Activated naive CD4-positive, alpha-beta T cell treated with anti-CD3 and anti-CD28 coated beads, Interleukin-2, amount 50 U/mL, for 16 hours (primary cell): ENCODE results near the gene TMEM117.

Experiments
- DNase-seq: peaks from one replicate; pipeline ENCODE4 v3.0.0-alpha.2; 2020

TMEM117 gene

GRCh38 chr12:43835656-43836474 is at the start of gene TMEM117:
Gene TMEM117, plus strand, starts transcription at chr12:43836081.
- peak; percentile 58 for DNase-seq

GRCh38 chr12:43786899-43787693 is 48.8 kb upstream of the TMEM117 start:
- DNase-seq: no peak

DNA sequence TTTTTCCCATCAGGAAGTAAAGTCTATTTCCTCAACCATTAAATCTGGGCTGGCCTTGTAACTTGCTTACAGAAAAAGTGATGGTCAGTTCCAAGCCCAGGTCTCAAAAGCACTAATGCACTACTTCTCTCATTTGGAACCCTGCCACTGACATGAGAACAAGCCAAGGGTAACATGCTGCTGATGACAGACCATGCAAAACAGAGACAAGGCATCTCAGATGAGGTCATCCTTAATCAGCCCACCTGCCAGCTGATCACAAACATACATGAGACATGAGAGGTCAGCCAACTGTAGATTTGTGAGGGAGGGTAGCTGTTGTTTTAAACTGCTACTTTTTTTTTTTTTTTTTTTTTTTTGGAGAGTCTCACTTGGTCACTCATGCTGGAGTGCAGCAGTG is 45.9 kb upstream of the TMEM117 start:
- no peak for DNase-seq

DNA sequence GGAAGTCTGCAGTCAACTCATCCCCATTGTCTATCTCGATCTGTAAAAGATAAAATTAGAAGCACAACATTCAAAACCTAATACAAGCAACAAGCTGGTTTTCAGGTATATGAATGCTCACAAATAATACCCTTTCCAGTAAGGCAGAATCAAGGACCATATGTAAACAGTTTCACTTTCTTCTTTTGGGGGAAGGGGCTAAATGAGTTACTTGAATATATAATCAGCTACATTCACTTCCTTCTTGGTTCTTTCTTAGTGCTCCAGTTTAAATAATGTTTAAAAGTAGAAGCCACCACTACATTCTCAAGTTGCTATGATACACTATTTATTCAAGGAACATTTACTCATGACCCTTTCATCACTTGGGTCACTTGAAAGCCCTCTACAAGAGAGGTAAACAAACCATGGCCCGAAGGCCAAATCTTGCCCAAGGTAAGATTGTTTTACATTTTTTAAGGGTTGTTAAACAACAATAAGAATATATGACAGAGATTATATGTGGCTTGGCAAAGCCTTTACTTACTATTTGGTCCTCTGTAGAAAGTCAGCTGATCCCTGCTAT is 40.1 kb upstream of the TMEM117 start:
- DNase-seq: no peak

DNA sequence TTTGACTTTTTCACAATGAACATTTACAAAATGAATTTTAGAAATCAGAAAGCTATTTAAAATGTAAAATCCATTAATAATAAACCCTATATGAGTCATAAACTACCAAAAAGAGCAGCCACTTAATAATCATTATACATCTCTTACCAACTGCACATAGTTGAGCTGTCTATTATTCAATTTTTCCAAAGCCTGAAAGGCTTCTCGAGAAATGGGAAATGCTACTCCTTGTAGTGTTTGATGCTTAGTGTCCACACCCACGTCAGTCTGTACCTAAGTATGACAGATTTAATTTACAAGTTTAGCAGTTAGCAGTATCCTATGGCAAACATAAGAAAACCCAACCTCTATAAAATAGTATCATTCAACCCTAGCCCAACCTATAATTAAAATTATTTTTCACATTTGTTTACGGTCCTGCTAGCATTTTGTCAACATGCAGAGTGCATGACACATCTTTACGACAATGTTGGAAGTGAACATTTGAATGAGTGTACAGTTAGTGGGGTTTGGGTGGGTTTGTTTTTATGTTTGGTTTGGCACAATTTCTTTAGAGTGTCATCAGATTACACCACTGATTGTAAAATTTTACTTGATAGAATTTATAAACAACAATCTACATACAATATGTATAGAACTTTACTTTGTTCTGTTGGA is 38.2 kb upstream of the TMEM117 start:
- DNase-seq: no peak

DNA sequence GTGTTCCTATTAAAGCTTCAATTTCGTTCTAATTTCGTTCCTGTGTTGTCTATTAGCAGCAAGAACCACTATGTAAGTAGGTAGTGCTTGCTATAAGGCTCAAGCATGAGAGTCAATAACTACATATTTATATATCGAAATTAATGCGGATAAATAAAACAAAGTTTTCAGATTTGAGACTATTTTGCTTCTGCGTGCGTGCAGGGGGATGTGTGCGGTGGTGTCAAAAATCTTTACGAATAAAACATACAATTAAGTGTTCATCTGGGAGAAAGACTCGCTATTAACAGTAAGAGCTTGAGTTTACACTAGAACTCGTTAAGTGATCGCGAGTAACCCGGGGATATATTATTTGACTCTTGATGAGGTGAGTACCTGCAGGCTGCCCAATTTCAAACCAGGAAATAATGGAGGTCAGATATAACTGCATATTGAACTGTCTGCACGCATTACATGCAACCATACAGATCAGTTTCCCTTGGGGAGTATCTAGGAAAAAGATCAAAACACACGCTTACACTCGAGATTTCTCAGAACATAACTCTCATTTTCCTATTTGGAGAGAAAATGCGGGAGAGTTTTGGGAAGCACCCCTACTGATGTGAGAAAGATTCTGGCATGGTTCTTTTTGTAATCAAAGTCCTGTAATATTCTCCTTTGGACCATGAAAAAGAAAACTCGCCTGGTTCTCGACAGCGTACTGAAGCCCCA is 30.6 kb upstream of the TMEM117 start:
- no peak for DNase-seq

GRCh38 chr12:43805860-43806736 is 29.8 kb upstream of the TMEM117 start, which contains the start of gene TWF1:
Gene TWF1, minus strand, starts transcription at chr12:43806317. Its CDS starts 72 bp downstream, at chr12:43806245.
- peak; percentile 88 for DNase-seq

- no peak for DNase-seq
Observed at GRCh38 chr12:43806737-43807072, 29.2 kb upstream of the TMEM117 start.

- DNase-seq: no peak
Observed at GRCh38 chr12:43807386-43807785, 28.5 kb upstream of the TMEM117 start.

- DNase-seq: no peak
Observed at GRCh38 chr12:43812057-43812456, 23.8 kb upstream of the TMEM117 start.

DNA sequence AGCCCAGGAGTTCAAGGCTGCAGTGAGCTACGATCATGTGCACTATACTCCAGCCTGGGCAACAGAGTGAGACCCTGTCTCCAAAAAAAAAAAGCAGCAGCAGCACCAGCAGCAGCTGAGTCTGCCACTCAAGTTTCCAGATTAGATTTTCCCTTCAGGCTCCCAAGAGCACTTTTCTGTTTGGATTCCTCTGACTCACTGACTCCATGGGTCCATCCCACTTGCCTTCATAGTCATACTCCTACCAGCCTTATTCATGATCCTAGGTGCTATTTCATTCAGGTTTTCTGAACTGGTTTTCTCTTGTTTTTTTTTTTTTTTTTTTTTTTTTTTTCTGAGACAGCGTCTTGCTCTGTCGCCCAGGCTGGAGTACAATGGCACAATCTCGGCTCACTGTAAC is 23.0 kb upstream of the TMEM117 start:
- DNase-seq: no peak

GRCh38 chr12:43815416-43815815 is 20.5 kb upstream of the TMEM117 start:
- no peak for DNase-seq

DNA sequence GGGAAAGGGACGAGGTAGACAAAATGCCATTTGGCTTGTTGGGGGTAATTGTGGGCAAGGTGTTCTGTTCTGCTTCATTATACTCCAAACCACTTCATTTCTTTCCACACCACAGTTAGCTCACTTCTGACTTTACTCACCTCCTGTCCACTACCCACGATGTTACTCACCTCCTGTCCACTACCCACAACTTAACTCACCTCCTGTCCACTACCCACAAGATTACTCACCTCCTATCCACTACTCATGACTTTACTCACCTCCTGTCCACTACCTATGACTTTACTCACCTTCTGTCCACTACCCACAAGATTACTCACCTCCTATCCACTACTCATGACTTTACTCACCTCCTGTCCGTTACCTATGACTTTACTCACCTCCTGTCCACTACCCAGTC is 19.7 kb upstream of the TMEM117 start:
- no peak for DNase-seq

GRCh38 chr12:43824207-43824775 is 11.6 kb upstream of the TMEM117 start:
- DNase-seq: no peak

DNA sequence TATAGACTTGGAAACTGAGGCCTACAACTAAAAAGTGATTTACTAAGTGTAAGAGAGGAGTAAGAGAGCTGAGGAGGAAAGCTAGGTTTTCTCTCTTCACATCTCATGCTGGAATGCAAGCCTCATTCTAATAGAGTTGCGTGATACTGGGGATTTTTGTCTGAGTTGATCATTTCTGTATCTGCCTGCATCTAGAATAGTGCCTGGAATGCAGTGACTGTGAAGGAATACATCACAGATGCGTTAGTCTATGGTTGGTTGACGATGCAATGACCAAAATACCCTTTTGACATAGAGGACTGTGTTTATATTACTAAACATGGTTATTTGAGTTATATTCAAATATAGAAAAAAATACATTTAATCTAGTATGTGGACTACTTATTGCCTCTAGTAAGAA is 9.2 kb upstream of the TMEM117 start:
- DNase-seq: no peak

GRCh38 chr12:43827093-43827492 is 8.8 kb upstream of the TMEM117 start:
- no peak for DNase-seq

DNA sequence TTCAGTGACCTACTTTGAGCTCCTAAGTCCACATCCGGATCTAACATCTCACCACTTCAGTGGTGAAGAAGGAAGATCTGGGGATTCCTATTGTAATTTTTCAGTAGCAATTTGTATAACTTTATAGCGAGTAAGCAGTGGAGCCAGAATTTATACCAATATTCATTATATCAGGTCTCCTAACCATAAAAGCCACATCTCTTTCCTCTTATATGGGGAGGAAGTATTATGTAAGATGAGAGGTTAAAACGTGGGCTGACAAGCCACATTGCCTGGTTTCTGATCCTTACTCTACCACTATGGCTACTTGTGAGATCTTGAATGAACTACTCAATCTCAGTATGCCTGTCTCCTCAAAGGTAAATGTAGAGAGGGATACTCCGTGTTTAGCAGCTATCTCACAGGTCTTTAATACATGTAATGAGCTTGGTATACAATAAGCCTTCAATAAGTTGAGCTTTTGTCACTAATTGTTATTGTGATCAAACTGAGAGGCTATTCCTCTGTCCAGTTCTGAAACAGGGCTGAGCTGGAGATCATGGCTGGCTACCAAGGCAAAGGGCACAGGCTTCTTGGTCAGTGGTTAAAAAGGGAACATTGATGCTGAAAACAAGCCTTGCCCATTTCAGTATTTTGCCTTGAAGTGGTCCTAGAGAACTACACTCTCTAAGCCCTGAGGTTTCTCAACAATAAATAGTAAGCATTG is 3.3 kb upstream of the TMEM117 start:
- no peak for DNase-seq

DNA sequence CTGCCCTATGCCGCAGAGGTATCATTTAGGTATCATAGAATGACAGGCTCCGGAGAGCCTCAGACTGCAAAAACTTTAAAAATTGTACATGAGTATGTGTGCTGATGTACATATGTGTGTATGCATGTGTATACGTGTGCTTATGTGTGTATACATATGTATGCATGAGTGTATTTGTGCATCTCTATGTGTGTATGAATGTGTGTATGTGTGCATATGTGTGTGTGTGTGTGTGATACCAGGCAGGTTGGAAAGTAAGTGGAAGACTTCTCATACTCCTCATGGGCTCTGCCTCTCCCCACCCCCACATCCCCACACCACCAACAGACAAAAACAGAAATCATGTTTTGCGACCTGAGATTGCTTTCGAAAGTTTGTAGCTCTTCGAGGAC is 621 bp upstream of the TMEM117 start:
- peak; percentile 19 for DNase-seq

- DNase-seq: no peak
Observed at GRCh38 chr12:43836475-43836989, 651 bp downstream of the TMEM117 start.

- no peak for DNase-seq
Observed at GRCh38 chr12:43840338-43840737, 4.5 kb downstream of the TMEM117 start.
